Tibial artery (tissue), 4 donors: ENCODE data around the gene SIRPB1.
"Not testable (repeated sequence)": the region's sequence is repeated elsewhere in the genome, so short reads cannot be mapped to it uniquely, and the experiment has no call there.

Experiments used
- DNase-seq, 2 donors: peaks; one replicate each; pipeline ENCODE4 v3.0.0-alpha.2; 2019
- H3K27ac ChIP-seq, 2 donors: fragments of 200-600 bp; sonication (generic) in 1 of 2; 1 replicate in 1 of 2; 2 replicates in 1 of 2; pipeline ENCODE4 v1.5.1; 2018 to 2019; ENCODE audit warnings: mild to moderate bottlenecking in 1 of 2
- H3K27me3 ChIP-seq, 2 donors: fragments of 200-600 bp; sonication (generic) in 1 of 2; one replicate each; pipeline versions ENCODE4 v1.5.1 to v1.6.0; 2016 to 2019
- H3K36me3 ChIP-seq, 3 donors: fragments of 200-600 bp; sonication (generic) in 2 of 3; one replicate each; pipeline ENCODE4 v1.5.1; 2016 to 2019; ENCODE audit warnings: mild to moderate bottlenecking in 2 of 3
- H3K4me1 ChIP-seq, 4 donors: fragments of 200-600 bp; sonication (generic) in 2 of 4; 1 replicate in 3 of 4; 2 replicates in 1 of 4; pipeline ENCODE4 v1.5.1; 2016 to 2019
- H3K4me3 ChIP-seq, 2 donors: fragments of 200-600 bp; sonication (generic) in 1 of 2; 1 replicate in 1 of 2; 2 replicates in 1 of 2; pipeline ENCODE4 v1.5.1; 2018 to 2019; ENCODE audit warnings: mild to moderate bottlenecking in 2 of 2
- H3K9me3 ChIP-seq, 3 donors: fragments of 200-600 bp; sonication (generic) in 1 of 3; one replicate each; pipeline ENCODE4 v1.5.1; 2016 to 2019
- CTCF ChIP-seq, 2 experiments: fragments of 200-600 bp in 1 of 2; fragments of 450-650 bp in 1 of 2; IDR thresholded peaks; one replicate each; pipeline ENCODE4 v1.5.1; 2017 to 2019; ENCODE audit warnings: antibody characterized with exemption in 2 of 2, mild to moderate bottlenecking in 1 of 2, moderate library complexity in 1 of 2
- intact Hi-C: fragments of 100-400 bp; cut with DNase I; formaldehyde crosslinking; loops from one replicate; pipeline ENCODE4 v1.15.0; 2023; ENCODE audit warnings: low total_unique reads

The SIRPB1 gene

GRCh38 chr20:1618479-1618878, 1.3 kb downstream of the SIRPB1 start:
- no peaks in the 10 kb centered on the region for H3K27me3 ChIP-seq
- peaks cover 0 to 7% (median 2%) of the 10 kb centered on the region in 3 donors for H3K9me3 ChIP-seq
- no peak for TF ChIP-seq CTCF (IDR thresholded peaks at IDR 0.05)
- no peak for DNase-seq
- no peak overlapping the region for H3K4me3 ChIP-seq
- no peak overlapping the region for H3K27ac ChIP-seq
- H3K36me3 ChIP-seq, result no peaks in the 10 kb centered on the region
- H3K4me1 ChIP-seq, result no peaks in the 10 kb centered on the region
- intact Hi-C loops, result no loop called here

GRCh38 chr20:1616858-1617434, 2.9 kb downstream of the SIRPB1 start:
- no peaks in the 10 kb centered on the region for H3K36me3 ChIP-seq
- no peaks in the 10 kb centered on the region for H3K27me3 ChIP-seq
- H3K27ac ChIP-seq, result no peak overlapping the region
- DNase-seq, result no peak
- no peak for TF ChIP-seq CTCF (IDR thresholded peaks at IDR 0.05)
- no peaks in the 10 kb centered on the region for H3K4me1 ChIP-seq
- H3K4me3 ChIP-seq, result no peak overlapping the region
- intact Hi-C loops, result no loop called here
- peaks cover 0 to 7% (median 2%) of the 10 kb centered on the region in 3 donors for H3K9me3 ChIP-seq

GRCh38 chr20:1610404-1610803, 9.4 kb downstream of the SIRPB1 start:
- H3K9me3 ChIP-seq, DNase-seq, H3K27me3 ChIP-seq, H3K4me3 ChIP-seq, H3K27ac ChIP-seq, H3K4me1 ChIP-seq, intact Hi-C loops, H3K36me3 ChIP-seq: not testable (repeated sequence)

- H3K36me3 ChIP-seq, intact Hi-C loops, H3K4me1 ChIP-seq, DNase-seq, H3K27me3 ChIP-seq, H3K27ac ChIP-seq, H3K4me3 ChIP-seq, H3K9me3 ChIP-seq: not testable (repeated sequence)
Observed at GRCh38 chr20:1608678-1609347, 11.0 kb downstream of the SIRPB1 start.

GRCh38 chr20:1600736-1601135, 19.1 kb downstream of the SIRPB1 start:
- H3K27ac ChIP-seq, result no peak overlapping the region
- intact Hi-C loops, result no loop called here
- no peak overlapping the region for H3K4me3 ChIP-seq
- no peak for DNase-seq
- no peaks in the 10 kb centered on the region for H3K36me3 ChIP-seq
- no peaks in the 10 kb centered on the region for H3K9me3 ChIP-seq
- TF ChIP-seq CTCF (IDR thresholded peaks at IDR 0.05), result no peak
- no peaks in the 10 kb centered on the region for H3K4me1 ChIP-seq
- no peaks in the 10 kb centered on the region for H3K27me3 ChIP-seq

GRCh38 chr20:1595333-1595732, 24.5 kb downstream of the SIRPB1 start:
- H3K27me3 ChIP-seq, result no peaks in the 10 kb centered on the region
- H3K9me3 ChIP-seq, result no peaks in the 10 kb centered on the region
- H3K27ac ChIP-seq, result no peak overlapping the region
- intact Hi-C loops, result no loop called here
- no peak overlapping the region for H3K4me3 ChIP-seq
- no peak for DNase-seq
- H3K36me3 ChIP-seq, result no peaks in the 10 kb centered on the region
- no peak for TF ChIP-seq CTCF (IDR thresholded peaks at IDR 0.05)
- H3K4me1 ChIP-seq, result no peaks in the 10 kb centered on the region
